ENCODE measurements around the gene PRTFDC1. TPM values are rescaled to one million over a fixed set of nuclear protein-coding genes. Genes with fewer than 3 reads are reported as not detected.

PRTFDC1 gene
- total RNA-seq, 3 donors from 2014 or later (not counting 1 experiment from before 2014, with no cell fraction given): 1.2 to 1.9 (median 1.4) TPM

GRCh38 chr10:24862589-24862988 lies 89.8 kb downstream of the PRTFDC1 start:
- intact Hi-C loops (cut with micrococcal nuclease): no loop called here
- no peaks in the 10 kb centered on the region for H3K36me3 ChIP-seq (ENCODE audit: control insufficient read depth, insufficient read depth, low read length)
- ATAC-seq (no peak), DNase-seq (no peak)
- H3K4me1 ChIP-seq (ENCODE audit: control insufficient read depth, insufficient read depth, low read length): no peaks in the 10 kb centered on the region
- peaks cover 7 to 8% of the 10 kb centered on the region in 2 donors for H3K4me1 Mint-ChIP-seq
- no peaks in the 10 kb centered on the region for H3K9me3 Mint-ChIP-seq
- H3K27me3 Mint-ChIP-seq (ENCODE audit: low read depth in 2 of 2): peaks cover 0 to 2% of the 10 kb centered on the region in 2 donors
- no peak overlapping the region for H3K27ac Mint-ChIP-seq
- H3K27ac ChIP-seq (ENCODE audit: low read length): no peak overlapping the region
- H3K27me3 ChIP-seq (ENCODE audit: control insufficient read depth, insufficient read depth, low read length): no peaks in the 10 kb centered on the region
- H3K4me3 ChIP-seq (ENCODE audit: low read length): no peak overlapping the region
- H3K36me3 Mint-ChIP-seq: no peaks in the 10 kb centered on the region
- no peak for TF ChIP-seq CTCF (IDR thresholded peaks at IDR 0.05)
- H3K4me3 Mint-ChIP-seq: no peak overlapping the region
- 71% methylated on average over 2 of the region's 3 CpGs for WGBS (ENCODE audit: insufficient coverage)
- H3K9me3 ChIP-seq (ENCODE audit: control insufficient read depth, insufficient read depth, low read length): no peaks in the 10 kb centered on the region

- Histone ChIP-seq H3K27ac (ENCODE audit: low read length) (no peak overlapping the region), H3K36me3 (ENCODE audit: control insufficient read depth, insufficient read depth, low read length) (no peaks in the 10 kb centered on the region), H3K27me3 (ENCODE audit: control insufficient read depth, insufficient read depth, low read length) (no peaks in the 10 kb centered on the region), H3K4me3 (ENCODE audit: low read length) (no peak overlapping the region), H3K4me1 (ENCODE audit: control insufficient read depth, insufficient read depth, low read length) (no peaks in the 10 kb centered on the region), H3K9me3 (ENCODE audit: control insufficient read depth, insufficient read depth, low read length) (no peaks in the 10 kb centered on the region)
- no peaks in the 10 kb centered on the region for H3K27me3 Mint-ChIP-seq (ENCODE audit: low read depth in 2 of 2)
- no peak for TF ChIP-seq CTCF (IDR thresholded peaks at IDR 0.05)
- no peaks in the 10 kb centered on the region for H3K36me3 Mint-ChIP-seq
- no peak overlapping the region for H3K4me3 Mint-ChIP-seq
- H3K4me1 Mint-ChIP-seq: no peaks in the 10 kb centered on the region
- DNase-seq: no peak
- WGBS (ENCODE audit: insufficient coverage): 80% methylated on average over 7 of the region's 10 CpGs
- H3K9me3 Mint-ChIP-seq: no peaks in the 10 kb centered on the region
- no peak overlapping the region for H3K27ac Mint-ChIP-seq
- no peak for ATAC-seq
- intact Hi-C loops (cut with micrococcal nuclease): no loop called here
Observed at GRCh38 chr10:24858288-24859270, 93.8 kb downstream of the PRTFDC1 start.

DNA sequence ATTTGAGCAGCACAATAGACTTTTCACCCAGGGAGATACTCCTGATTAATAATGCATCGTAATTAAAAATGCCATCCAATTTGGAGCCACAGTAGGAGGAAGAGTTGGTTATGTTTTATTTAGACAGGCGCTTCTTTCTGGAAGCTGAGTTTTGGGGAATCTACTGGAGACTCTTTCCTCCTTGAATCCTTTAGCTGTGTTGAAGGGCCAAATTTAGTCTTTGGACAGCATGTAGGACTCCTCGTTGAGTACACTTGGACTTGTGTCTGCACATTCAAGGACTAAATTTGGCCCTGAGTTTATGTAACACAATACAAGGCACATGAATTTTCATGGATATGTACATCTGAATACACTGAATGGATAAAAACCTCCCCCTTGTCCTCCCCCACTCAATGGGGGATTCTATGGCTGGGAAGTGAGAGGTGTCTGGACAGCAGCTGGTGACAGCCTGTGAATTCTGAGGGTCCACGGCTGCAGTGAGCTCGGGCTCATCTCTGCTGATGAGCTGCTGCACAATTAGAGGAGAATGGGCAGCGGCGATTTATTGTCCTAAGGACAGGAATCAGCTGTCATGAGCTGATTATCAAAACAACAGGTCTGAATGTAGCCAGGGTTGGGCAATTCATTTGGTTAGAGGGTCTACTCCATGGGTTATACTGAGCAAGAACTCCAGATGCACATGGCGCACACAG lies 95.2 kb downstream of the PRTFDC1 start:
- ATAC-seq (no peak), DNase-seq (no peak)
- no peaks in the 10 kb centered on the region for H3K36me3 Mint-ChIP-seq
- WGBS (ENCODE audit: insufficient coverage): 93% methylated on average over 8 of the region's 8 CpGs
- no peaks in the 10 kb centered on the region for H3K4me1 Mint-ChIP-seq
- no peak overlapping the region for H3K4me3 ChIP-seq (ENCODE audit: low read length)
- no peaks in the 10 kb centered on the region for H3K27me3 ChIP-seq (ENCODE audit: control insufficient read depth, insufficient read depth, low read length)
- H3K27me3 Mint-ChIP-seq (ENCODE audit: low read depth in 2 of 2): peaks cover 0 to 3% of the 10 kb centered on the region in 2 donors
- H3K4me1 ChIP-seq (ENCODE audit: control insufficient read depth, insufficient read depth, low read length): no peaks in the 10 kb centered on the region
- H3K4me3 Mint-ChIP-seq: no peak overlapping the region
- H3K9me3 Mint-ChIP-seq: no peaks in the 10 kb centered on the region
- intact Hi-C loops (cut with micrococcal nuclease): no loop called here
- H3K36me3 ChIP-seq (ENCODE audit: control insufficient read depth, insufficient read depth, low read length): no peaks in the 10 kb centered on the region
- H3K9me3 ChIP-seq (ENCODE audit: control insufficient read depth, insufficient read depth, low read length): no peaks in the 10 kb centered on the region
- H3K27ac Mint-ChIP-seq: no peak overlapping the region
- no peak overlapping the region for H3K27ac ChIP-seq (ENCODE audit: low read length)
- TF ChIP-seq CTCF (IDR thresholded peaks at IDR 0.05): no peak

All from natural killer cell (primary cell).